Measurements from ENCODE around the gene PLLP.

GRCh38 chr16:57325458-57325857 is 41.0 kb upstream of the PLLP start:
- TF ChIP-seq POLR2AphosphoS5 (IDR thresholded peaks at IDR 0.05) (no peak), CTCF (IDR thresholded peaks at IDR 0.05) (no peak)

Measured in esophagus muscularis mucosa (tissue), 3 donors.